ENCODE results near the gene GPR176.
A peak's percentile ranks its signal among the peaks of the same experiment; 100 is the strongest.

The GPR176 gene

GRCh38 chr15:39781967-39782302 is 138.1 kb downstream of the GPR176 start:
- no peak for DNase-seq (ENCODE audit: insufficient read length, low spot score)
- no peak for FAIRE-seq
- TF ChIP-seq PAX5 (IDR thresholded peaks at IDR 0.05; ENCODE audit: insufficient read depth, low read length, severe bottlenecking) (no peak), POLR2A (IDR thresholded peaks at IDR 0.05; ENCODE audit: low read depth, low read length) (no peak), TAF1 (IDR thresholded peaks at IDR 0.05; ENCODE audit: low read depth, low read length) (no peak), POU2F2 (IDR thresholded peaks at IDR 0.05; ENCODE audit: low read depth, low read length) (no peak), SPI1 (IDR thresholded peaks at IDR 0.05; ENCODE audit: low read depth, low read length) (no peak), POLR2AphosphoS5 (IDR thresholded peaks at IDR 0.05; ENCODE audit: low read depth, low read length) (no peak)

DNA sequence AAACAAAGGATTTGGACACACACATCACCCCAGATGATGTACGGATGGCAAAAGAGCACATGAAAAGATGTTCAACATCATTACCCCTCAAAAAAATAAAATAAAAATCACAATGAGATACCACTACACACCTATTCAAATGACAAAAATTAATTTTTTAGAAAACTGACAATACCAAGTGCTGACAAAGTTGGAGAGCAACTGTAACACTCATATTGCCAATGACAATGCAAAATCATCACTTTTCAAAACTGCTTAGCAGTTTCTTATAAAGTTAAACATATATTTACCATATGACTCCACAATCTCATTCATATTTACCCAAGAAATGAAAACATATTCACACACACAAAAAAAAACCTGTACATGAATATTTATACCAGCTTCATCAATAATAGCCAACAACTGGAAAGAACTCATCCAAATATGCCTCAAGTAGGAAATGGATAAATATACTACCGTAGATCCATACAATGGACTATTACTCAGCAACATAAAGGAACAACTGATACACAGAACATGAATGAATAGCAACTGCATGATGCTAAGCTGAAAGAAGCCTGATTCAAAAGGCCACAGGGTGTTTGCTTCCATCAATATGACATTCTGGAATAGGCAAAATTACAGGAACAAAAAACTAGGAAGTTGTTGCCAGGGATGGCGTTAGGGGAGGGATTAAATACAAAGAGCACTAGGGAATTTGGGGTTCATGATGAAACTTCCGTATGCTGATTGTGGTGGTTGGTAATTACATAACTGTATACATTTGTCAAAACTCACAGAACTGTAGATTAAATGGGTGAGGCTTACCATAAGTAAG is 138.7 kb downstream of the GPR176 start:
- no peak for FAIRE-seq
- no peak for TF ChIP-seq POU2F2 (IDR thresholded peaks at IDR 0.05; ENCODE audit: low read depth, low read length)
- no peak for DNase-seq (ENCODE audit: insufficient read length, low spot score)

DNA sequence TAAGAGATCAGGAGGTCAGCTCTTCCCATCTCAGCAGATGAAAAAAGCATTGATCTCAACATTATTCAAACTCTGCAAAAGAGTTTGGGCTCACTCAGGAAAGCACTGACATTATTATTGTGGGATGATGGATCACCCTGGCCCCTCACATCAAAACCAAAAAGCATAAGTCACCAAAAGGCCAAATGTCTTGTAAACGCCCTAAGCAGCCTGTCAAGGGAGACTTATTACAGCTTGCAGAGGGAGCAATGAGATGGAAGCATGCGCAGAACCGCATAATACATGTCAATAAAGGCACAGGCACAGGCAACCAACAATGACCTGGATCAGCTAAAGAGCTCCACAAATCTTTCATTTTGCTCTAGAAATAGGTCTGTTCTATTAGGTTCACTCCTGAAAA is 142.0 kb downstream of the GPR176 start:
- DNase-seq (ENCODE audit: insufficient read length, low spot score) (no peak), FAIRE-seq (no peak)
- no peak for TF ChIP-seq TAF1 (IDR thresholded peaks at IDR 0.05; ENCODE audit: low read depth, low read length)
- TF ChIP-seq PAX5 (IDR thresholded peaks at IDR 0.05; ENCODE audit: insufficient read depth, low read length, severe bottlenecking), result no peak
- TF ChIP-seq SPI1 (IDR thresholded peaks at IDR 0.05; ENCODE audit: low read depth, low read length), result no peak
- no peak for TF ChIP-seq POLR2A (IDR thresholded peaks at IDR 0.05; ENCODE audit: low read depth, low read length)
- no peak for TF ChIP-seq POLR2AphosphoS5 (IDR thresholded peaks at IDR 0.05; ENCODE audit: low read depth, low read length)
- TF ChIP-seq POU2F2 (IDR thresholded peaks at IDR 0.05; ENCODE audit: low read depth, low read length), result no peak

DNA sequence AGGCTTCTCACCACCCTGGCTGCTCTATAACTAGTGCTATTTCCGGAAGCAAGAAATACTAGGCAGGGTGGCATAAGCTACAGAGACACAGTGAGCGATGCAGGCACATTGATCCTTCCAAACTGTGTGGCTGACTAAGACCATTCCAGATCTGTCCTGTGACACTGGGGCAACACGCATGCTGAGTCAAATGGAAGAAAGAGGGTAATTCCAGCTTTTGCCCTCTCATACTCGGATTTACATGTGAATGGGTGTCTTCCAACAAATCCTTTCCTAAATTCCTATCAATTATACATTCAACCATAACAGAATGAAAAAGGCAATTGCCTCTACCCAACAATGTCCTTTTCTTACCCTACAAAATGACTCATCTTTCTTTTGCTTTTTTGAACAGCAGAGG is 142.6 kb downstream of the GPR176 start:
- FAIRE-seq (no peak), DNase-seq (ENCODE audit: insufficient read length, low spot score) (no peak)
- TF ChIP-seq POLR2AphosphoS5 (IDR thresholded peaks at IDR 0.05; ENCODE audit: low read depth, low read length) (no peak), TAF1 (IDR thresholded peaks at IDR 0.05; ENCODE audit: low read depth, low read length) (no peak), PAX5 (IDR thresholded peaks at IDR 0.05; ENCODE audit: insufficient read depth, low read length, severe bottlenecking) (no peak), SPI1 (IDR thresholded peaks at IDR 0.05; ENCODE audit: low read depth, low read length) (no peak), POLR2A (IDR thresholded peaks at IDR 0.05; ENCODE audit: low read depth, low read length) (no peak), POU2F2 (IDR thresholded peaks at IDR 0.05; ENCODE audit: low read depth, low read length) (no peak)

DNA sequence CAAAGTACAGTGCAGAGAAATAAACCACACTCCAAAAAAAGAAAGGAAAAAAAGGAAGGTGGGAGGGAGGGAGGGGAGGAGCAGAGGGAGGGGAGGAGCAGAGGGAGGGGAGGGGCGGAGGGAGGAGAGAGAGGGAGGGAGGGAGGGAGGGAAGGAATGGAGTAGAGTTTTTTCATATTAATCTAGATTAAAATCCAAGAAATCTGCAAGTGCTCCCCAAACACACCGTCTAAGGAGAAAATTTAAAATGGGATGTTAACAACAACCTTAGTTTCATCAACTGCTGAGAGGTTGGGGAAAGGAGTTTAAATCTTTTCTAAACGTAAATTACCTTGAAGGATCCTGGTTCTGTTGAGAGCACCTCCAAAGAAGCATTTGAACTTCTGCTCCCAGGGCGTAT is 144.0 kb downstream of the GPR176 start:
- FAIRE-seq, result no peak
- no peak for DNase-seq (ENCODE audit: insufficient read length, low spot score)
- TF ChIP-seq PAX5 (IDR thresholded peaks at IDR 0.05; ENCODE audit: insufficient read depth, low read length, severe bottlenecking) (no peak), POU2F2 (IDR thresholded peaks at IDR 0.05; ENCODE audit: low read depth, low read length) (no peak), POLR2AphosphoS5 (IDR thresholded peaks at IDR 0.05; ENCODE audit: low read depth, low read length) (no peak), POLR2A (IDR thresholded peaks at IDR 0.05; ENCODE audit: low read depth, low read length) (no peak), TAF1 (IDR thresholded peaks at IDR 0.05; ENCODE audit: low read depth, low read length) (no peak), SPI1 (IDR thresholded peaks at IDR 0.05; ENCODE audit: low read depth, low read length) (no peak)

- no peak for TF ChIP-seq POLR2AphosphoS5 (IDR thresholded peaks at IDR 0.05; ENCODE audit: low read depth, low read length)
- no peak for TF ChIP-seq POU2F2 (IDR thresholded peaks at IDR 0.05; ENCODE audit: low read depth, low read length)
- TF ChIP-seq PAX5 (IDR thresholded peaks at IDR 0.05; ENCODE audit: insufficient read depth, low read length, severe bottlenecking), result no peak
- no peak for TF ChIP-seq TAF1 (IDR thresholded peaks at IDR 0.05; ENCODE audit: low read depth, low read length)
- TF ChIP-seq POLR2A (IDR thresholded peaks at IDR 0.05; ENCODE audit: low read depth, low read length), result no peak
- TF ChIP-seq SPI1 (IDR thresholded peaks at IDR 0.05; ENCODE audit: low read depth, low read length), result no peak
- FAIRE-seq (peak; percentile 33), DNase-seq (ENCODE audit: insufficient read length, low spot score) (no peak)
Measured at GRCh38 chr15:39774688-39775267, 145.3 kb downstream of the GPR176 start.

DNA sequence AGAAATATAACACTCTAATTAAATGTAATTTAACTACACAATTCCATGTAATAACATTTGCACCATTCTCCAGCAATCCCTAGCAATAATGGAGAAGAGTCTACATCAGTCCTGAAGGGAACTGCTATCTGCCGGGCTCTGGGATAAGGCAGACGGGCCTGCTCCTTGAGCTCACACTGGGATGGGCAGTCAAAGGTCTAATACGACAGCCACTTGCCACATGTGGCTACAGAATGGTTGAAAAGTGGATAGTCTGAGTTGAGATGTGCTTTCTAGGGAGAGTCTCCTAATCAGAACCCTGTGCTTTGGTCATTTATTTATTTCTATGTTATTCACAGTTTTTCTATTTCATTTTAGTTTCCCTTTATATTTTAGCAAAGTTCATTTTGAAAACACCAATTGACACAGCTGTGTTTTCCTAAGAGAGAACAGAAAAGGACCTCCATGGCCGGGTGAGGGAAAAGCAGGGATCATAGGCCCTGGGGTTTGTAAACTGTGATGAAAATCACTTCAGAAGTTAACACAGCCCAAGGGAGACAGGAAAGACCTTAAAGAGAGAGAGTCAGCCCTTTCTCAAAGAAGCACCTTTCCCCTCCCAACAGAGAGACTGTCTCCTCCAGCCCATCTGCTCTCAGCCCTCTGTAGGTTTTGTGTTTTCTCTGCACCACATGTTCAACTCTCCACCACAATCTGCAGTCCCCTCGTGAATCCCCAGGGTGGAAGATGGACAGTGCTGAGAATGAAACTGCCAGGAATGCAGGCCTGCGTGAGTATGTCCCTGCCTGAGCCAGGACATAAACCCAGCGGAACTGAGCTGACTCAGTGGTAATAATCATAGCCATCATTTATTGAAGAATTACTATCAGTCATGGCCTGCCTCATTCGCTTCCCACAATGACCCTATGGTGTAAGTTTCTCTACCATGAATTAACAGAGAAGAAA is 149.0 kb downstream of the GPR176 start:
- no peak for FAIRE-seq
- TF ChIP-seq POLR2AphosphoS5 (IDR thresholded peaks at IDR 0.05; ENCODE audit: low read depth, low read length) (no peak), TAF1 (IDR thresholded peaks at IDR 0.05; ENCODE audit: low read depth, low read length) (no peak), POU2F2 (IDR thresholded peaks at IDR 0.05; ENCODE audit: low read depth, low read length) (no peak), POLR2A (IDR thresholded peaks at IDR 0.05; ENCODE audit: low read depth, low read length) (no peak), SPI1 (IDR thresholded peaks at IDR 0.05; ENCODE audit: low read depth, low read length) (no peak), PAX5 (IDR thresholded peaks at IDR 0.05; ENCODE audit: insufficient read depth, low read length, severe bottlenecking) (no peak)
- DNase-seq (ENCODE audit: insufficient read length, low spot score), result no peak

GRCh38 chr15:39767921-39768320 is 152.1 kb downstream of the GPR176 start:
- DNase-seq (ENCODE audit: insufficient read length, low spot score) (no peak), FAIRE-seq (peak; percentile 16)
- TF ChIP-seq TAF1 (IDR thresholded peaks at IDR 0.05; ENCODE audit: low read depth, low read length), result no peak
- TF ChIP-seq PAX5 (IDR thresholded peaks at IDR 0.05; ENCODE audit: insufficient read depth, low read length, severe bottlenecking), result no peak
- TF ChIP-seq POU2F2 (IDR thresholded peaks at IDR 0.05; ENCODE audit: low read depth, low read length), result no peak
- no peak for TF ChIP-seq POLR2A (IDR thresholded peaks at IDR 0.05; ENCODE audit: low read depth, low read length)
- no peak for TF ChIP-seq POLR2AphosphoS5 (IDR thresholded peaks at IDR 0.05; ENCODE audit: low read depth, low read length)
- no peak for TF ChIP-seq SPI1 (IDR thresholded peaks at IDR 0.05; ENCODE audit: low read depth, low read length)

- FAIRE-seq (no peak), DNase-seq (ENCODE audit: insufficient read length, low spot score) (no peak)
- no peak for TF ChIP-seq PAX5 (IDR thresholded peaks at IDR 0.05; ENCODE audit: insufficient read depth, low read length, severe bottlenecking)
- TF ChIP-seq POLR2A (IDR thresholded peaks at IDR 0.05; ENCODE audit: low read depth, low read length), result no peak
- TF ChIP-seq POLR2AphosphoS5 (IDR thresholded peaks at IDR 0.05; ENCODE audit: low read depth, low read length), result no peak
- no peak for TF ChIP-seq TAF1 (IDR thresholded peaks at IDR 0.05; ENCODE audit: low read depth, low read length)
- no peak for TF ChIP-seq SPI1 (IDR thresholded peaks at IDR 0.05; ENCODE audit: low read depth, low read length)
- no peak for TF ChIP-seq POU2F2 (IDR thresholded peaks at IDR 0.05; ENCODE audit: low read depth, low read length)
Measured at GRCh38 chr15:39761006-39761405, 159.1 kb downstream of the GPR176 start.
